Measurements from ENCODE around the gene S1PR4.
"Not testable (repeated sequence)": the region's sequence is repeated elsewhere in the genome, so short reads cannot be mapped to it uniquely, and the experiment has no call there.

S1PR4 gene

GRCh38 chr19:3179739-3180293, 1.2 kb downstream of the S1PR4 start:
- DNase-seq, result peak; percentile 60 to 62

GRCh38 chr19:3183721-3184641, 5.4 kb downstream of the S1PR4 start:
- no peak for DNase-seq

- DNase-seq, result peak; percentile 69 to 74
These were observed 6.4 kb downstream of the S1PR4 start for GRCh38 chr19:3184847-3185460.

- DNase-seq, result peak; percentile 94 to 95
These were observed 7.0 kb downstream of the S1PR4 start, which contains the start of gene NCLN for GRCh38 chr19:3185461-3186159. Gene NCLN, plus strand, starts transcription at chr19:3185930. Its CDS starts 101 bp downstream, at chr19:3186031.

GRCh38 chr19:3186160-3186688, 7.7 kb downstream of the S1PR4 start:
- DNase-seq, result peak in 1 of 2 donors; percentile 24

- DNase-seq, result no peak
These were observed 8.5 kb downstream of the S1PR4 start for GRCh38 chr19:3186891-3187661.

- no peak for DNase-seq
These were observed 9.3 kb downstream of the S1PR4 start for GRCh38 chr19:3187662-3188511.

- no peak for DNase-seq
These were observed 10.3 kb downstream of the S1PR4 start for GRCh38 chr19:3188627-3189596.

- DNase-seq, result no peak
These were observed 11.3 kb downstream of the S1PR4 start for GRCh38 chr19:3189702-3190469.

GRCh38 chr19:3190470-3190770, 11.9 kb downstream of the S1PR4 start:
- no peak for DNase-seq

GRCh38 chr19:3190921-3191805, 12.6 kb downstream of the S1PR4 start:
- DNase-seq, result no peak

GRCh38 chr19:3191806-3192104, 13.2 kb downstream of the S1PR4 start:
- not testable (repeated sequence) for DNase-seq

- DNase-seq, result no peak
These were observed 13.7 kb downstream of the S1PR4 start for GRCh38 chr19:3192228-3192635.

- DNase-seq, result no peak
These were observed 14.1 kb downstream of the S1PR4 start for GRCh38 chr19:3192684-3193083.

- DNase-seq, result no peak
These were observed 14.9 kb downstream of the S1PR4 start for GRCh38 chr19:3193256-3194105.

- no peak for DNase-seq
These were observed 15.8 kb downstream of the S1PR4 start for GRCh38 chr19:3194106-3195087.
